ENCODE data around the gene FARP2. TPM values are rescaled to one million over a fixed set of nuclear protein-coding genes. Genes with fewer than 3 reads are reported as not detected.

The FARP2 gene
- total and polyA plus RNA-seq, 2 experiments from 2014 or later: 16.0 to 22.6 TPM

DNA sequence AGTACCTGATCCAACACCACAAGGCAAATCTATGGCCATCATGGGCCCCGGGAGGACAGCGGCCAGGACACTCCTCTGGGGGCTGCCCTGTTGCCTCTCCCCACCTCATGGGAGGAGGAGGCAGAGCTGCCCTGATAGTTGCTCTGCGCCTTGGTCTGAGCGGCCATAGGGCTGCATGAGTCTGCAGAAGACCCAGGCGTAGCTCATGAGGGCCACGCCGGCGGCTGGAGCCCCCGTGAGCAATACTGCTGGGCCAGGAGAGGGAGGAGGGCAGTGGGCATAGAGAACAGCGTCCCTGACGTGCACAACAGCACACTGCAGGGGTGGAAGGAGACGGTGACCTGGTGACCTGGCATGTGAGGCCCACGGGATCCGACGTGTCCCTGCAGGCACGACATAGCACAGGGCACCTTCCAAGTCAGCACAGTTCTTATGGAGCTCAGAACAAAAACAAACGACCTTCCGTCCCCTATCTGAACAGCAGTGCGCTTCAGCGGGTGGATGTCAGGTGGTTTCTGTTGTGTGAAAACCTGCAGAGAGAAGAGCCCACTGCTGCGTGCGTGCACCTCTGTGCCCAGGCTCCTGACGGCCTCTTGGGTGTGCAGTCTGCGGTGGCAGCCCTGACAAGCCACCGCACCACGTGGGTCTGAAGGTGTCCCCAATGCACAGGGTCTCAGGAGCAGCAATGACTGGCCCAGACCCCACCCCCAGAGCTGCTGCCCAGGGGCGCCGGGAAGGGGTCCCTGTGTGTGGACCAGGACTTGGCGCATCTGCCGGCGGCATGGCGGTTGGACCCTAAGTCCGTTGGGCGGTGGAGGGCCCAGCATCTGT is 139.3 kb downstream of the FARP2 start:
- no peaks in the 10 kb centered on the region for H3K4me1 ChIP-seq (ENCODE audit: insufficient read depth)
- no peak overlapping the region for H3K4me3 ChIP-seq
- no peaks in the 10 kb centered on the region for H3K36me3 ChIP-seq (ENCODE audit: insufficient read depth)
- no peak for TF ChIP-seq CREB1 (CRISPR knock-in tag; IDR thresholded peaks at IDR 0.05; ENCODE audit: low read depth)
- TF ChIP-seq ZNF331 (CRISPR knock-in tag; IDR thresholded peaks at IDR 0.05; ENCODE audit: low read depth): no peak
- TF ChIP-seq EZH2 (IDR thresholded peaks at IDR 0.05; ENCODE audit: low read depth, unreplicated experiment): no peak
- TF ChIP-seq EZH2phosphoT487 (IDR thresholded peaks at IDR 0.05; ENCODE audit: unreplicated experiment): no peak
- TF ChIP-seq ZNF114 (CRISPR knock-in tag; IDR thresholded peaks at IDR 0.05): no peak
- TF ChIP-seq POLR2AphosphoS5 (IDR thresholded peaks at IDR 0.05; ENCODE audit: low read depth): no peak
- TF ChIP-seq, protein P1, sequence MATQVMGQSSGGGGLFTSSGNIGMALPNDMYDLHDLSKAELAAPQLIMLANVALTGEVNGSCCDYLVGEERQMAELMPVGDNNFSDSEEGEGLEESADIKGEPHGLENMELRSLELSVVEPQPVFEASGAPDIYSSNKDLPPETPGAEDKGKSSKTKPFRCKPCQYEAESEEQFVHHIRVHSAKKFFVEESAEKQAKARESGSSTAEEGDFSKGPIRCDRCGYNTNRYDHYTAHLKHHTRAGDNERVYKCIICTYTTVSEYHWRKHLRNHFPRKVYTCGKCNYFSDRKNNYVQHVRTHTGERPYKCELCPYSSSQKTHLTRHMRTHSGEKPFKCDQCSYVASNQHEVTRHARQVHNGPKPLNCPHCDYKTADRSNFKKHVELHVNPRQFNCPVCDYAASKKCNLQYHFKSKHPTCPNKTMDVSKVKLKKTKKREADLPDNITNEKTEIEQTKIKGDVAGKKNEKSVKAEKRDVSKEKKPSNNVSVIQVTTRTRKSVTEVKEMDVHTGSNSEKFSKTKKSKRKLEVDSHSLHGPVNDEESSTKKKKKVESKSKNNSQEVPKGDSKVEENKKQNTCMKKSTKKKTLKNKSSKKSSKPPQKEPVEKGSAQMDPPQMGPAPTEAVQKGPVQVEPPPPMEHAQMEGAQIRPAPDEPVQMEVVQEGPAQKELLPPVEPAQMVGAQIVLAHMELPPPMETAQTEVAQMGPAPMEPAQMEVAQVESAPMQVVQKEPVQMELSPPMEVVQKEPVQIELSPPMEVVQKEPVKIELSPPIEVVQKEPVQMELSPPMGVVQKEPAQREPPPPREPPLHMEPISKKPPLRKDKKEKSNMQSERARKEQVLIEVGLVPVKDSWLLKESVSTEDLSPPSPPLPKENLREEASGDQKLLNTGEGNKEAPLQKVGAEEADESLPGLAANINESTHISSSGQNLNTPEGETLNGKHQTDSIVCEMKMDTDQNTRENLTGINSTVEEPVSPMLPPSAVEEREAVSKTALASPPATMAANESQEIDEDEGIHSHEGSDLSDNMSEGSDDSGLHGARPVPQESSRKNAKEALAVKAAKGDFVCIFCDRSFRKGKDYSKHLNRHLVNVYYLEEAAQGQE (IDR thresholded peaks at IDR 0.05; ENCODE audit: unreplicated experiment): no peak
- TF ChIP-seq, protein P2, sequence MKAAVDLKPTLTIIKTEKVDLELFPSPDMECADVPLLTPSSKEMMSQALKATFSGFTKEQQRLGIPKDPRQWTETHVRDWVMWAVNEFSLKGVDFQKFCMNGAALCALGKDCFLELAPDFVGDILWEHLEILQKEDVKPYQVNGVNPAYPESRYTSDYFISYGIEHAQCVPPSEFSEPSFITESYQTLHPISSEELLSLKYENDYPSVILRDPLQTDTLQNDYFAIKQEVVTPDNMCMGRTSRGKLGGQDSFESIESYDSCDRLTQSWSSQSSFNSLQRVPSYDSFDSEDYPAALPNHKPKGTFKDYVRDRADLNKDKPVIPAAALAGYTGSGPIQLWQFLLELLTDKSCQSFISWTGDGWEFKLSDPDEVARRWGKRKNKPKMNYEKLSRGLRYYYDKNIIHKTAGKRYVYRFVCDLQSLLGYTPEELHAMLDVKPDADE (IDR thresholded peaks at IDR 0.05): no peak
- TF ChIP-seq STAT1 (IDR thresholded peaks at IDR 0.05; ENCODE audit: unreplicated experiment): no peak
- H3K27ac Mint-ChIP-seq: no peak overlapping the region
- no peak overlapping the region for H3K4me3 Mint-ChIP-seq
- no peaks in the 10 kb centered on the region for H3K9me2 ChIP-seq (ENCODE audit: insufficient read depth)
- ATAC-seq (no peak), DNase-seq (ENCODE audit: low spot score) (no peak)
- H3K4me1 Mint-ChIP-seq: peaks cover 4% of the 10 kb centered on the region; the same call in 1 of the 3 replicates
- H3K36me3 Mint-ChIP-seq (ENCODE audit: low read depth): peaks cover 37% of the 10 kb centered on the region
- no peak overlapping the region for H2AFZ ChIP-seq
- H3K27me3 ChIP-seq (ENCODE audit: insufficient read depth): no peaks in the 10 kb centered on the region
- no peaks in the 10 kb centered on the region for H3K79me2 ChIP-seq (replicated peaks; ENCODE audit: insufficient read depth)
- no peak overlapping the region for H3K27ac ChIP-seq (ENCODE audit: low read depth)
- H3K4me2 ChIP-seq: no peak overlapping the region
- peaks cover 12% of the 10 kb centered on the region for H3K27me3 Mint-ChIP-seq (ENCODE audit: insufficient read depth, low read depth, poor library complexity)
- H3K9me3 Mint-ChIP-seq: no peaks in the 10 kb centered on the region; the same call in 2 of the 3 replicates
- H4K20me1 ChIP-seq (replicated peaks; ENCODE audit: insufficient read depth): peaks cover 4% of the 10 kb centered on the region; the same call in 1 of the 2 replicates
- no peaks in the 10 kb centered on the region; the same call in 1 of the 2 replicates for H3F3A ChIP-seq (replicated peaks; ENCODE audit: low read depth)

All from GM23338 (cell line).